HepG2 (cell line): ENCODE measurements around the gene USP24.

Source experiments
- ADNP ChIP-seq: sonication (generic); formaldehyde crosslinking; IDR thresholded peaks from 2 replicates; pipeline ENCODE4 v1.4.0; 2020; ENCODE audit warnings: missing genetic modification reagents
- ARNTL ChIP-seq: sonication (generic); formaldehyde crosslinking; IDR thresholded peaks from 2 replicates; pipeline ENCODE4 v1.4.0; 2020; ENCODE audit warnings: mild to moderate bottlenecking, missing genetic modification reagents
- ELF4 ChIP-seq: sonication (generic); formaldehyde crosslinking; IDR thresholded peaks from 2 replicates; pipeline ENCODE4 v1.5.0; 2020; ENCODE audit warnings: missing genetic modification reagents, mild to moderate bottlenecking, moderate library complexity, borderline replicate concordance
- ETV5 ChIP-seq: IDR thresholded peaks from 2 replicates; pipeline ENCODE4 v1.6.1; 2018; ENCODE audit warnings: missing biosample characterization, missing genetic modification reagents, inconsistent platforms, borderline replicate concordance
- EZH2 ChIP-seq: conservative IDR thresholded peaks from 2 replicates; pipeline ENCODE4 v1.6.1; 2012; ENCODE audit warnings: mild to moderate bottlenecking, low read depth, low read length, moderate library complexity
- JUND ChIP-seq: sonication (generic); formaldehyde crosslinking; IDR thresholded peaks from 2 replicates; pipeline ENCODE4 v1.8.0; 2022; ENCODE audit warnings: mild to moderate bottlenecking, missing genetic modification reagents
- KDM1A ChIP-seq: IDR thresholded peaks from 2 replicates; pipeline ENCODE4 v1.6.1; 2016; ENCODE audit warnings: missing compliant biosample characterization
- POLR2A ChIP-seq, 2 experiments: IDR thresholded peaks; 2 replicates each; pipeline ENCODE4 v1.6.1; 2011; ENCODE audit warnings: low read depth in 2 of 2, low read length in 2 of 2, mild to moderate bottlenecking in 1 of 2, moderate library complexity in 1 of 2; ENCODE audit not compliant: insufficient read depth in 1 of 2
- SRF ChIP-seq: IDR thresholded peaks from 2 replicates; pipeline ENCODE4 v1.6.1; 2011; ENCODE audit warnings: mild to moderate bottlenecking, low read depth, low read length, moderate library complexity
- SRSF1 ChIP-seq: fragments of 200-400 bp; formaldehyde crosslinking; optimal IDR thresholded peaks from 2 replicates; pipeline ENCODE3; 2017; ENCODE audit warnings: mild to moderate bottlenecking, low read depth, low read length, moderate library complexity
- ZNF709 ChIP-seq: sonication (generic); formaldehyde crosslinking; IDR thresholded peaks from 2 replicates; pipeline ENCODE4 v1.5.0; 2020; ENCODE audit warnings: mild to moderate bottlenecking, missing genetic modification reagents
- TF ChIP-seq, protein P1 (sequence below): sonication (generic); formaldehyde crosslinking; IDR thresholded peaks from 2 replicates; pipeline ENCODE4 v1.4.0; 2020; ENCODE audit warnings: low read depth, mild to moderate bottlenecking, missing genetic modification reagents

DNA sequence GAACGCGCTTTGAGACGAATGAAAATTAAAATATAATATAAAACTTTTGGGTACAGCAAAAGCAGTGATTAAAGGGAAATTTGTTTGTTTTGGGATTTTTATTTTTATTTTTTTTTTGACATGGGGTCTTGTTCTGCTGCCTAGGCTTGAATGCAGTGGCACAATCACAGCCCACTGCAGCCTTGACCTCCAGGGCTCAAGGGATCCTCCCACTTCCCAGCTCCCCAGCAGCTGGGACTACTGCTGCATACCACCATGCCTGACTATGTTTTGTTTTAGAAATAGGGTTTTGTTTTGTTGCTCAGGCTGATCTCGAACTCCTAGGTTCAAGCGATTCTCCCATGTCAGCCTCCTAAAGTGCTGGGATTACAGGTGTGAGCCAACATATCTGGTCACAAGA is 30.3 kb downstream of the USP24 start:
- TF ChIP-seq SRF = no peak
- TF ChIP-seq ARNTL (CRISPR knock-in tag) = no peak
- no peak for TF ChIP-seq SRSF1
- TF ChIP-seq ETV5 = no peak
- no peak for TF ChIP-seq POLR2A (IDR thresholded peaks at IDR 0.05; ENCODE audit: insufficient read depth in 1 of 2, low read depth in 2 of 2, low read length in 2 of 2)
- TF ChIP-seq EZH2 = no peak
- TF ChIP-seq ADNP (CRISPR knock-in tag) = no peak
- no peak for TF ChIP-seq ELF4
- no peak for TF ChIP-seq ZNF709 (CRISPR knock-in tag)
- no peak for TF ChIP-seq KDM1A (CRISPR knock-in tag)
- TF ChIP-seq JUND = no peak
- TF ChIP-seq, protein P1, sequence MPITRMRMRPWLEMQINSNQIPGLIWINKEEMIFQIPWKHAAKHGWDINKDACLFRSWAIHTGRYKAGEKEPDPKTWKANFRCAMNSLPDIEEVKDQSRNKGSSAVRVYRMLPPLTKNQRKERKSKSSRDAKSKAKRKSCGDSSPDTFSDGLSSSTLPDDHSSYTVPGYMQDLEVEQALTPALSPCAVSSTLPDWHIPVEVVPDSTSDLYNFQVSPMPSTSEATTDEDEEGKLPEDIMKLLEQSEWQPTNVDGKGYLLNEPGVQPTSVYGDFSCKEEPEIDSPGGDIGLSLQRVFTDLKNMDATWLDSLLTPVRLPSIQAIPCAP (CRISPR knock-in tag) = no peak
